ENCODE results near the gene CDK11A.
"Not testable (repeated sequence)": the region's sequence is repeated elsewhere in the genome, so short reads cannot be mapped to it uniquely, and the experiment has no call there.

GRCh38 chr1:1662392-1662791 is 61.8 kb downstream of the CDK11A start:
- not testable (repeated sequence) for TF ChIP-seq CTCF, EP300 (IDR thresholded peaks at IDR 0.05)

Data from tibial nerve (tissue), 4 donors.